H1 (cell line): ENCODE results near the gene IMPDH1. TPM values are rescaled to one million over a fixed set of nuclear protein-coding genes. Genes with fewer than 3 reads are reported as not detected.

Experiments used
- ATF2 ChIP-seq: IDR thresholded peaks from 2 replicates; pipeline ENCODE4 v1.6.1; 2012; ENCODE audit warnings: low read length, inconsistent platforms
- CHD7 ChIP-seq: fragments of 300-600 bp; sonication (generic); IDR thresholded peaks from 2 replicates; pipeline ENCODE4 v1.7.1; 2012; ENCODE audit warnings: low read length, moderate library complexity, mild to moderate bottlenecking, inconsistent platforms; ENCODE audit not compliant: insufficient replicate concordance
- HDAC6 ChIP-seq: IDR thresholded peaks from one replicate; pipeline ENCODE4 v1.7.1; 2012; ENCODE audit warnings: low read depth, mild to moderate bottlenecking, inconsistent platforms, low read length, moderate library complexity
- POLR2AphosphoS5 ChIP-seq: IDR thresholded peaks from 2 replicates; pipeline ENCODE4 v1.6.1; 2011; ENCODE audit warnings: low read depth, low read length
- SP2 ChIP-seq: IDR thresholded peaks from 2 replicates; pipeline ENCODE4 v1.6.1; 2012; ENCODE audit warnings: mild to moderate bottlenecking, low read length, inconsistent platforms
- polyA plus RNA-seq, 7 experiments: library from polyadenylated mRNA; depleted of rRNA in 3 of 7; stranded (reverse) in 5 of 7; unstranded in 2 of 7; fragments of >200 nt in 5 of 7; fragments of 200-250 nt in 2 of 7; gene quantifications; 1 replicate in 5 of 7; 2 replicates in 1 of 7; 4 replicates in 1 of 7; pipeline versions ENCODE4 v1.2.1 to v1.2.3, GENCODE V29; 2011 to 2013; ENCODE audit warnings: missing spikeins in 2 of 7, mixed read lengths in 2 of 7
- total RNA-seq: library from RNA; stranded (reverse); fragmentation: NEBNext Ultra II Directional; extraction: Animal tissue kit (Norgen Biotek cat#: 25700); gene quantifications from 2 replicates; pipeline ENCODE4 v1.2.1, GENCODE V29; 2021

The IMPDH1 gene
- total and polyA plus RNA-seq, 2 of the 8 experiments (the other 6 are each of a cell fraction or from before 2014, with no cell fraction given), result 45.8 TPM

- TF ChIP-seq CHD7 (no peak), HDAC6 (no peak), POLR2AphosphoS5 (no peak), SP2 (no peak), ATF2 (no peak)
Measured at GRCh38 chr7:128424686-128425275, 15.0 kb upstream of the IMPDH1 start (continued).
